ENCODE measurements around the gene TAS1R2. TPM values are rescaled to one million over a fixed set of nuclear protein-coding genes. Genes with fewer than 3 reads are reported as not detected.
"Not testable (repeated sequence)": the region's sequence is repeated elsewhere in the genome, so short reads cannot be mapped to it uniquely, and the experiment has no call there.

The TAS1R2 gene
- total and polyA plus RNA-seq, 2 of the 8 experiments (the other 6 are each of a cell fraction or from before 2014, with no cell fraction given) = not detected

GRCh38 chr1:18847723-18848122 is 11.7 kb downstream of the TAS1R2 start:
- FAIRE-seq; H2BK15ac ChIP-seq (ENCODE audit: low read length); H3K18ac ChIP-seq (ENCODE audit: extremely low read depth, low read length); H4K91ac ChIP-seq (replicated peaks; ENCODE audit: insufficient read length, low read length); H2AK5ac ChIP-seq (ENCODE audit: low read depth, low read length); H2AFZ ChIP-seq (ENCODE audit: low read length); H3K79me2 ChIP-seq (ENCODE audit: control insufficient read depth in 1 of 2, insufficient read depth in 2 of 2, low read length in 2 of 2); H2BK12ac ChIP-seq (ENCODE audit: low read depth, low read length); H2BK20ac ChIP-seq (ENCODE audit: low read length); H2BK5ac ChIP-seq (ENCODE audit: low read depth, low read length); H3K4me1 ChIP-seq (replicated peaks in 1 of 4; ENCODE audit: control insufficient read depth in 3 of 4, insufficient read depth in 4 of 4, low read length in 3 of 4); H3K56ac ChIP-seq (replicated peaks; ENCODE audit: insufficient read length, low read depth, low read length); H4K20me1 ChIP-seq (replicated peaks in 1 of 2; ENCODE audit: control insufficient read depth in 1 of 2, insufficient read depth in 2 of 2, low read length in 2 of 2); H3K4me3 ChIP-seq (ENCODE audit: extremely low read depth in 1 of 4, insufficient read depth in 2 of 4, low read depth in 3 of 4, low read length in 4 of 4); H3K23me2 ChIP-seq (ENCODE audit: low read depth, low read length); H3K4ac ChIP-seq (replicated peaks; ENCODE audit: insufficient read length, low read depth, low read length); POLR2A ChIA-PET (ENCODE audit: partially characterized antibody); DNase-seq (ENCODE audit: low read depth in 1 of 2, low spot score in 2 of 2); H2BK120ac ChIP-seq (replicated peaks; ENCODE audit: low read depth, low read length); H3K4me2 ChIP-seq (ENCODE audit: insufficient read depth in 1 of 2, low read depth in 2 of 2, low read length in 2 of 2); H3K36me3 ChIP-seq (ENCODE audit: control insufficient read depth in 2 of 4, insufficient read depth in 4 of 4, low read length in 3 of 4); H4K8ac ChIP-seq (ENCODE audit: extremely low read depth, insufficient read depth, low read length); H3K27ac ChIP-seq (ENCODE audit: low read depth, low read length); H3K9me3 ChIP-seq (ENCODE audit: insufficient read depth in 2 of 2, low read depth in 1 of 2, low read length in 1 of 2); H4K5ac ChIP-seq (ENCODE audit: insufficient read length, low read depth, low read length); H3K79me1 ChIP-seq (ENCODE audit: low read depth, low read length); H3K27me3 ChIP-seq (replicated peaks in 1 of 4; ENCODE audit: control insufficient read depth in 3 of 4, extremely low read depth in 1 of 4, insufficient read depth in 3 of 4, low read length in 3 of 4); H3K9ac ChIP-seq (replicated peaks in 1 of 4; ENCODE audit: extremely low read depth in 1 of 4, low read depth in 3 of 4, low read length in 3 of 4); H3K14ac ChIP-seq (ENCODE audit: insufficient read length); H3K23ac ChIP-seq (ENCODE audit: insufficient read length): not testable (repeated sequence)
- WGBS, 2 experiments (ENCODE audit: extremely low coverage in 1 of 2, insufficient coverage in 1 of 2, insufficient read length in 1 of 2, insufficient replicate concordance in 2 of 2, low coverage in 1 of 2, low lambda C conversion rate in 2 of 2, missing lambda C conversion rate in 1 of 2) = 92% methylated on average over 2 of the region's 2 CpGs; no CpG with 5 or more reads in 1 of the 2 experiments
- CTCF ChIA-PET (ENCODE audit: partially characterized antibody) = interaction anchor here (0.8 to 3.0 kb wide), 8 partner anchors 12 to 250 kb away, joined by 3 to 15 read pairs (median 4); no protein-coding TSS in a partner anchor
